SU-DHL-6 (cell line): Measurements from ENCODE around the gene KDELR3.

ENCODE experiments used
- CTCF ChIP-seq: fragments of 200-600 bp; sonication (generic); IDR thresholded peaks from one replicate; pipeline ENCODE4 v1.5.1; 2017; ENCODE audit warnings: antibody characterized with exemption, mild to moderate bottlenecking, low read length, moderate library complexity; ENCODE audit not compliant: insufficient read depth, poor library complexity, severe bottlenecking
- EZH2phosphoT487 ChIP-seq: fragments of 200-600 bp; sonication (generic), shearing (Covaris generic); conservative IDR thresholded peaks from 2 replicates; pipeline ENCODE4 v1.6.1; 2018; ENCODE audit warnings: mild to moderate bottlenecking, antibody characterized with exemption, low read length, moderate library complexity, mixed read lengths

GRCh38 chr22:38531251-38531938, 63.5 kb downstream of the KDELR3 start:
- TF ChIP-seq CTCF (no peak), EZH2phosphoT487 (no peak)
